Fibroblast of skin of left biceps (primary cell): ENCODE measurements around the gene FAAP24.
"Not testable (repeated sequence)": the region's sequence is repeated elsewhere in the genome, so short reads cannot be mapped to it uniquely, and the experiment has no call there.

ENCODE experiments used
- DNase-seq, 2 experiments: peaks; one replicate each; pipeline ENCODE4 v3.0.0-alpha.2; 2013; ENCODE audit warnings: low read depth in 2 of 2

FAAP24 gene

GRCh38 chr19:32998722-32999121, 26.7 kb downstream of the FAAP24 start:
- no peak for DNase-seq

GRCh38 chr19:33000510-33000909, 28.5 kb downstream of the FAAP24 start:
- DNase-seq: no peak

- DNase-seq: no peak
These were observed 28.9 kb downstream of the FAAP24 start for GRCh38 chr19:33000910-33001309.

GRCh38 chr19:33002126-33002865, 30.3 kb downstream of the FAAP24 start:
- DNase-seq: not testable (repeated sequence)

GRCh38 chr19:33003424-33004024, 31.5 kb downstream of the FAAP24 start:
- not testable (repeated sequence) for DNase-seq

- no peak for DNase-seq
These were observed 33.4 kb downstream of the FAAP24 start for GRCh38 chr19:33005440-33005839.

- DNase-seq: no peak
These were observed 36.7 kb downstream of the FAAP24 start for GRCh38 chr19:33008738-33009137.

- DNase-seq: not testable (repeated sequence)
These were observed 38.8 kb downstream of the FAAP24 start for GRCh38 chr19:33010891-33011290.

- DNase-seq: no peak
These were observed 50.6 kb downstream of the FAAP24 start for GRCh38 chr19:33022472-33023116.

- no peak for DNase-seq
These were observed 52.4 kb downstream of the FAAP24 start for GRCh38 chr19:33024398-33024797.

GRCh38 chr19:33025468-33026238, 53.6 kb downstream of the FAAP24 start:
- not testable (repeated sequence) for DNase-seq

GRCh38 chr19:33026602-33027001, 54.6 kb downstream of the FAAP24 start:
- not testable (repeated sequence) for DNase-seq
